GM21381 (cell line): ENCODE measurements around the gene RGS7.
"Not testable (repeated sequence)": the region's sequence is repeated elsewhere in the genome, so short reads cannot be mapped to it uniquely, and the experiment has no call there.

Source experiments
- ATAC-seq: cut with Tn5 transposase; IDR thresholded peaks from one replicate; pipeline ENCODE4 v1.9.1; 2021; ENCODE audit warnings: mild to moderate bottlenecking, moderate library complexity; ENCODE audit not compliant: unreplicated experiment

The RGS7 gene

GRCh38 chr1:241332987-241333386 is 24.0 kb downstream of the RGS7 start:
- no peak for ATAC-seq

GRCh38 chr1:241332037-241332409 is 25.0 kb downstream of the RGS7 start:
- ATAC-seq: no peak

- ATAC-seq: no peak
These were observed 25.5 kb downstream of the RGS7 start for GRCh38 chr1:241331328-241332036.

- no peak for ATAC-seq
These were observed 26.2 kb downstream of the RGS7 start for GRCh38 chr1:241330619-241331327.

GRCh38 chr1:241325456-241325855 is 31.5 kb downstream of the RGS7 start:
- ATAC-seq: no peak

GRCh38 chr1:241323514-241324195 is 33.4 kb downstream of the RGS7 start:
- ATAC-seq: no peak

- ATAC-seq: no peak
These were observed 39.3 kb downstream of the RGS7 start for GRCh38 chr1:241317676-241318075.

- ATAC-seq: no peak
These were observed 40.6 kb downstream of the RGS7 start for GRCh38 chr1:241316372-241316771.

GRCh38 chr1:241311056-241311746 is 45.8 kb downstream of the RGS7 start:
- ATAC-seq: no peak

GRCh38 chr1:241310451-241310850 is 46.6 kb downstream of the RGS7 start:
- no peak for ATAC-seq

GRCh38 chr1:241309651-241310050 is 47.4 kb downstream of the RGS7 start:
- no peak for ATAC-seq

GRCh38 chr1:241308471-241308870 is 48.5 kb downstream of the RGS7 start:
- ATAC-seq: no peak

- no peak for ATAC-seq
These were observed 49.0 kb downstream of the RGS7 start for GRCh38 chr1:241308011-241308410.

GRCh38 chr1:241306125-241306790 is 50.7 kb downstream of the RGS7 start:
- ATAC-seq: no peak

GRCh38 chr1:241302024-241302423 is 55.0 kb downstream of the RGS7 start:
- ATAC-seq: not testable (repeated sequence)

GRCh38 chr1:241299347-241299746 is 57.7 kb downstream of the RGS7 start:
- ATAC-seq: no peak

GRCh38 chr1:241292973-241293372 is 64.0 kb downstream of the RGS7 start:
- no peak for ATAC-seq

- ATAC-seq: not testable (repeated sequence)
These were observed 65.5 kb downstream of the RGS7 start for GRCh38 chr1:241291548-241291947.

- no peak for ATAC-seq
These were observed 70.5 kb downstream of the RGS7 start for GRCh38 chr1:241286486-241286885.

- no peak for ATAC-seq
These were observed 80.6 kb downstream of the RGS7 start for GRCh38 chr1:241276391-241276790.

GRCh38 chr1:241275981-241276380 is 81.0 kb downstream of the RGS7 start:
- no peak for ATAC-seq
